Activated T-helper 9 cell treated with anti-CD3 and anti-CD28 coated beads, Interleukin-2, amount 50 U/mL, for 16 hours (primary cell): ENCODE data around the gene CTPS2.

Experiments used
- DNase-seq: peaks from one replicate; pipeline ENCODE4 v3.0.0-alpha.2; 2020; ENCODE audit warnings: low read depth

The CTPS2 gene

GRCh38 chrX:16558489-16558888, 154.0 kb downstream of the CTPS2 start:
- no peak for DNase-seq

- no peak for DNase-seq
These were observed 159.9 kb downstream of the CTPS2 start for GRCh38 chrX:16552546-16552945.

GRCh38 chrX:16547644-16548043, 164.8 kb downstream of the CTPS2 start:
- no peak for DNase-seq

- no peak for DNase-seq
These were observed 167.5 kb downstream of the CTPS2 start for GRCh38 chrX:16544969-16545368.
